MM.1S (cell line): Measurements from ENCODE around the gene FRAS1.

ENCODE experiments used
- DNase-seq: peaks from one replicate; pipeline ENCODE4 v3.0.0-alpha.2; 2015
- H2AFZ ChIP-seq: fragments of 300-600 bp; sonication (generic); 2 replicates; pipeline ENCODE4 v1.6.0; 2016; ENCODE audit warnings: antibody characterized with exemption, low read length
- H3F3A ChIP-seq: fragments of 300-600 bp; sonication (generic); 2 replicates; pipeline ENCODE4 v1.6.1; 2016; ENCODE audit warnings: mild to moderate bottlenecking, antibody characterized with exemption, low read length, moderate library complexity, mixed read lengths; ENCODE audit not compliant: insufficient read depth
- H3K27ac ChIP-seq: fragments of 300-600 bp; sonication (generic); 2 replicates; pipeline ENCODE4 v1.5.1; 2016; ENCODE audit warnings: mild to moderate bottlenecking, low read length
- H3K27me3 ChIP-seq: fragments of 300-600 bp; sonication (generic); replicated peaks from 2 replicates; pipeline ENCODE4 v1.6.0; 2016; ENCODE audit warnings: low read length; ENCODE audit not compliant: insufficient read depth
- H3K36me3 ChIP-seq: fragments of 300-600 bp; sonication (generic); replicated peaks from 2 replicates; pipeline ENCODE4 v1.6.1; 2016; ENCODE audit warnings: mild to moderate bottlenecking, low read length, mixed read lengths; ENCODE audit not compliant: insufficient read depth
- H3K4me1 ChIP-seq: fragments of 300-600 bp; sonication (generic); 2 replicates; pipeline ENCODE4 v1.6.1; 2016; ENCODE audit warnings: low read length, mixed read lengths
- H3K4me2 ChIP-seq: fragments of 300-600 bp; sonication (generic); 2 replicates; pipeline ENCODE4 v1.6.0; 2016; ENCODE audit warnings: low read depth, low read length
- H3K4me3 ChIP-seq: fragments of 300-600 bp; sonication (generic); 2 replicates; pipeline ENCODE4 v1.5.1; 2016; ENCODE audit warnings: low read length, mixed read lengths
- H3K79me2 ChIP-seq: fragments of 300-600 bp; sonication (generic); 2 replicates; pipeline ENCODE4 v1.6.1; 2016; ENCODE audit warnings: mixed run types, low read length, mixed read lengths
- H3K9ac ChIP-seq: fragments of 300-600 bp; sonication (generic); 2 replicates; pipeline ENCODE4 v1.6.1; 2016; ENCODE audit warnings: low read length, mixed read lengths
- H3K9me2 ChIP-seq: fragments of 300-600 bp; sonication (generic); replicated peaks from 2 replicates; pipeline ENCODE4 v1.6.1; 2016; ENCODE audit warnings: mild to moderate bottlenecking, low read length, mixed read lengths; ENCODE audit not compliant: insufficient read depth
- H3K9me3 ChIP-seq: fragments of 300-600 bp; sonication (generic); replicated peaks from 2 replicates; pipeline ENCODE4 v1.6.1; 2016; ENCODE audit warnings: mild to moderate bottlenecking, low read length, mixed read lengths; ENCODE audit not compliant: insufficient read depth
- H4K20me1 ChIP-seq: fragments of 300-600 bp; sonication (generic); 2 replicates; pipeline ENCODE4 v1.6.1; 2016; ENCODE audit warnings: mild to moderate bottlenecking, low read length, moderate library complexity, mixed read lengths; ENCODE audit not compliant: insufficient read depth
- CTCF ChIP-seq: fragments of 300-600 bp; sonication (generic); IDR thresholded peaks from 2 replicates; pipeline ENCODE4 v1.5.1; 2016; ENCODE audit warnings: antibody characterized with exemption, low read length, mixed read lengths
- EZH2 ChIP-seq: fragments of 300-600 bp; sonication (generic); optimal IDR thresholded peaks from 2 replicates; pipeline ENCODE3; 2017; ENCODE audit warnings: low read depth, mild to moderate bottlenecking, antibody characterized with exemption, low read length, mixed read lengths
- EZH2phosphoT487 ChIP-seq: fragments of 300-600 bp; sonication (generic); IDR thresholded peaks from 2 replicates; pipeline ENCODE4 v1.6.1; 2018; ENCODE audit warnings: antibody characterized with exemption, low read length

The FRAS1 gene

GRCh38 chr4:78169728-78170127 is 112.6 kb downstream of the FRAS1 start:
- Histone ChIP-seq H3K9me2 (no peaks in the 10 kb centered on the region), H3K27ac (no peak overlapping the region), H3K27me3 (no peaks in the 10 kb centered on the region), H3K79me2 (no peaks in the 10 kb centered on the region), H3K4me1 (no peaks in the 10 kb centered on the region), H3K36me3 (no peaks in the 10 kb centered on the region), H3K4me3 (no peak overlapping the region), H2AFZ (no peak overlapping the region), H4K20me1 (no peaks in the 10 kb centered on the region), H3K9ac (no peak overlapping the region), H3F3A (no peaks in the 10 kb centered on the region), H3K9me3 (no peaks in the 10 kb centered on the region), H3K4me2 (no peak overlapping the region)
- TF ChIP-seq CTCF = no peak
- no peak for TF ChIP-seq EZH2
- TF ChIP-seq EZH2phosphoT487 = no peak
- DNase-seq = no peak

- H3K27ac ChIP-seq = no peak overlapping the region
- H3K27me3 ChIP-seq = no peaks in the 10 kb centered on the region
- H3K4me2 ChIP-seq = no peak overlapping the region
- no peaks in the 10 kb centered on the region for H3F3A ChIP-seq
- no peaks in the 10 kb centered on the region for H3K4me1 ChIP-seq
- no peaks in the 10 kb centered on the region for H3K79me2 ChIP-seq
- H4K20me1 ChIP-seq = no peaks in the 10 kb centered on the region
- no peak for DNase-seq
- no peaks in the 10 kb centered on the region for H3K9me2 ChIP-seq
- H3K9ac ChIP-seq = no peak overlapping the region
- no peak overlapping the region for H2AFZ ChIP-seq
- no peaks in the 10 kb centered on the region for H3K9me3 ChIP-seq
- no peak overlapping the region for H3K4me3 ChIP-seq
- no peak for TF ChIP-seq CTCF
- TF ChIP-seq EZH2phosphoT487 = no peak
- TF ChIP-seq EZH2 = no peak
- H3K36me3 ChIP-seq = no peaks in the 10 kb centered on the region
Observed at GRCh38 chr4:78171482-78171881, 114.4 kb downstream of the FRAS1 start.

- TF ChIP-seq EZH2 = no peak
- no peak for TF ChIP-seq EZH2phosphoT487
- TF ChIP-seq CTCF = no peak
- H3K4me1 ChIP-seq = no peaks in the 10 kb centered on the region
- no peak overlapping the region for H3K4me2 ChIP-seq
Observed at GRCh38 chr4:78174891-78175290, 117.8 kb downstream of the FRAS1 start.

More at GRCh38 chr4:78174891-78175290, 117.8 kb downstream of the FRAS1 start:
- Histone ChIP-seq H3K9me2 (no peaks in the 10 kb centered on the region), H3K27me3 (no peaks in the 10 kb centered on the region), H4K20me1 (no peaks in the 10 kb centered on the region), H3K27ac (no peak overlapping the region), H3K9ac (no peak overlapping the region), H3F3A (no peaks in the 10 kb centered on the region), H3K79me2 (no peaks in the 10 kb centered on the region), H2AFZ (no peak overlapping the region), H3K9me3 (no peaks in the 10 kb centered on the region), H3K4me3 (no peak overlapping the region), H3K36me3 (no peaks in the 10 kb centered on the region)
- no peak for DNase-seq
